Skeletal muscle tissue (tissue), 4 donors: ENCODE measurements around the gene PLCB2. TPM values are rescaled to one million over a fixed set of nuclear protein-coding genes. Genes with fewer than 3 reads are reported as not detected.

ENCODE experiments used
- H3K27ac ChIP-seq: one replicate; pipeline ENCODE4 v1.7.0; 2013; ENCODE audit warnings: mild to moderate bottlenecking, low read depth, low read length, inconsistent platforms
- H3K27me3 ChIP-seq, 3 donors: one replicate each; pipeline ENCODE4 v1.7.0; 2013; ENCODE audit warnings: low read length in 3 of 3; ENCODE audit not compliant: control insufficient read depth in 3 of 3, insufficient read depth in 3 of 3
- H3K36me3 ChIP-seq, 3 donors: one replicate each; pipeline ENCODE4 v1.7.0; 2013; ENCODE audit warnings: low read length in 3 of 3; ENCODE audit not compliant: control insufficient read depth in 3 of 3, insufficient read depth in 3 of 3
- H3K4me1 ChIP-seq, 3 donors: one replicate each; pipeline ENCODE4 v1.7.0; 2013; ENCODE audit warnings: low read length in 3 of 3, mild to moderate bottlenecking in 3 of 3; ENCODE audit not compliant: control insufficient read depth in 3 of 3, insufficient read depth in 3 of 3
- H3K4me3 ChIP-seq, 3 donors: one replicate each; pipeline ENCODE4 v1.7.0; 2013; ENCODE audit warnings: low read length in 3 of 3
- H3K9ac ChIP-seq, 3 donors: one replicate each; pipeline ENCODE4 v1.7.0; 2013; ENCODE audit warnings: low read length in 3 of 3, mild to moderate bottlenecking in 3 of 3, moderate library complexity in 2 of 3, low read depth in 1 of 3
- H3K9me3 ChIP-seq, 3 donors: one replicate each; pipeline ENCODE4 v1.7.0; 2013; ENCODE audit warnings: low read length in 3 of 3; ENCODE audit not compliant: control insufficient read depth in 3 of 3
- total RNA-seq: library from RNA; depleted of rRNA; stranded (reverse); fragments of >200 nt; gene quantifications from one replicate; pipeline ENCODE4 v1.2.3, GENCODE V29; 2014
- donor health status: Osteomylitis.

The PLCB2 gene
- total RNA-seq, 1 donor from 2014 or later: 3.7 TPM

GRCh38 chr15:40295877-40296560, 11.7 kb downstream of the PLCB2 start:
- Histone ChIP-seq H3K4me1 (peaks cover 6 to 10% (median 7%) of the 10 kb centered on the region in 3 donors), H3K27me3 (peaks cover 9 to 12% (median 11%) of the 10 kb centered on the region in 3 donors)

GRCh38 chr15:40295297-40295696, 12.4 kb downstream of the PLCB2 start:
- peak overlapping the region in 1 of 3 donors; percentile 25 for H3K9ac ChIP-seq
- H3K27me3 ChIP-seq: peaks cover 11 to 15% (median 12%) of the 10 kb centered on the region in 3 donors
- peaks cover 0 to 4% (median 0%) of the 10 kb centered on the region in 3 donors for H3K36me3 ChIP-seq
- H3K4me3 ChIP-seq: no peak overlapping the region
- H3K9me3 ChIP-seq: peaks cover 0 to 5% (median 0%) of the 10 kb centered on the region in 3 donors
- no peak overlapping the region for H3K27ac ChIP-seq
- H3K4me1 ChIP-seq: peaks cover 7 to 13% (median 9%) of the 10 kb centered on the region in 3 donors

More at GRCh38 chr15:40295877-40296560, 11.7 kb downstream of the PLCB2 start:
- Histone ChIP-seq H3K4me3 (no peak overlapping the region), H3K27ac (no peak overlapping the region), H3K9me3 (peaks cover 0 to 5% (median 0%) of the 10 kb centered on the region in 3 donors), H3K9ac (peak overlapping the region in 1 of 3 donors; percentile 25), H3K36me3 (peaks cover 0 to 4% (median 0%) of the 10 kb centered on the region in 3 donors)

- Histone ChIP-seq H3K4me3 (no peak overlapping the region), H3K27ac (no peak overlapping the region), H3K9me3 (peaks cover 0 to 3% (median 0%) of the 10 kb centered on the region in 3 donors), H3K9ac (no peak overlapping the region), H3K36me3 (peaks cover 0 to 4% (median 0%) of the 10 kb centered on the region in 3 donors), H3K27me3 (peaks cover 11 to 25% (median 12%) of the 10 kb centered on the region in 3 donors), H3K4me1 (peaks cover 7 to 13% (median 12%) of the 10 kb centered on the region in 3 donors)
Observed at GRCh38 chr15:40293905-40294895, 13.5 kb downstream of the PLCB2 start.

GRCh38 chr15:40293006-40293405, 14.7 kb downstream of the PLCB2 start:
- no peaks in the 10 kb centered on the region for H3K9me3 ChIP-seq
- H3K36me3 ChIP-seq: no peaks in the 10 kb centered on the region
- H3K9ac ChIP-seq: no peak overlapping the region
- H3K27me3 ChIP-seq: peaks cover 11 to 25% (median 12%) of the 10 kb centered on the region in 3 donors
- no peak overlapping the region for H3K4me3 ChIP-seq
- no peak overlapping the region for H3K27ac ChIP-seq
- H3K4me1 ChIP-seq: peaks cover 7 to 14% (median 14%) of the 10 kb centered on the region in 3 donors

GRCh38 chr15:40292246-40292645, 15.5 kb downstream of the PLCB2 start:
- H3K27me3 ChIP-seq: peaks cover 11 to 25% (median 12%) of the 10 kb centered on the region in 3 donors
- peaks cover 13 to 20% (median 17%) of the 10 kb centered on the region in 3 donors for H3K4me1 ChIP-seq
- no peak overlapping the region for H3K27ac ChIP-seq
- H3K9me3 ChIP-seq: no peaks in the 10 kb centered on the region
- H3K36me3 ChIP-seq: no peaks in the 10 kb centered on the region
- H3K9ac ChIP-seq: no peak overlapping the region
- H3K4me3 ChIP-seq: no peak overlapping the region

- H3K4me3 ChIP-seq: peak overlapping the region in 2 of 3 donors; percentile 52 to 54
- peaks cover 11 to 25% (median 12%) of the 10 kb centered on the region in 3 donors for H3K27me3 ChIP-seq
- no peak overlapping the region for H3K27ac ChIP-seq
- H3K9me3 ChIP-seq: no peaks in the 10 kb centered on the region
- no peaks in the 10 kb centered on the region for H3K36me3 ChIP-seq
- peaks cover 16 to 26% (median 18%) of the 10 kb centered on the region in 3 donors for H3K4me1 ChIP-seq
- H3K9ac ChIP-seq: peak overlapping the region in 1 of 3 donors; percentile 8
Observed at GRCh38 chr15:40290918-40291574, 16.7 kb downstream of the PLCB2 start.

GRCh38 chr15:40290545-40290917, 17.2 kb downstream of the PLCB2 start:
- Histone ChIP-seq H3K27ac (no peak overlapping the region), H3K36me3 (no peaks in the 10 kb centered on the region), H3K27me3 (peaks cover 11 to 21% (median 12%) of the 10 kb centered on the region in 3 donors), H3K9ac (no peak overlapping the region), H3K9me3 (no peaks in the 10 kb centered on the region), H3K4me3 (no peak overlapping the region), H3K4me1 (peaks cover 12 to 21% (median 17%) of the 10 kb centered on the region in 3 donors)

- peaks cover 11 to 24% (median 12%) of the 10 kb centered on the region in 3 donors for H3K27me3 ChIP-seq
- no peak overlapping the region for H3K9ac ChIP-seq
- peaks cover 12 to 17% (median 15%) of the 10 kb centered on the region in 3 donors for H3K4me1 ChIP-seq
- no peak overlapping the region for H3K4me3 ChIP-seq
- no peaks in the 10 kb centered on the region for H3K36me3 ChIP-seq
- H3K9me3 ChIP-seq: no peaks in the 10 kb centered on the region
- H3K27ac ChIP-seq: no peak overlapping the region
Observed at GRCh38 chr15:40289140-40289775, 18.5 kb downstream of the PLCB2 start.

- Histone ChIP-seq H3K4me3 (no peak overlapping the region), H3K9ac (no peak overlapping the region), H3K4me1 (peaks cover 12 to 18% (median 17%) of the 10 kb centered on the region in 3 donors), H3K9me3 (no peaks in the 10 kb centered on the region), H3K36me3 (no peaks in the 10 kb centered on the region), H3K27me3 (peaks cover 19 to 36% (median 22%) of the 10 kb centered on the region in 3 donors), H3K27ac (no peak overlapping the region)
Observed at GRCh38 chr15:40287968-40288367, 19.8 kb downstream of the PLCB2 start.
